HG03135 (cell line): ENCODE measurements around the gene MLX.

Source experiments
- ATAC-seq: cut with Tn5 transposase; IDR thresholded peaks from one replicate; pipeline ENCODE4 v1.9.1; 2021; ENCODE audit warnings: mild to moderate bottlenecking, moderate library complexity; ENCODE audit not compliant: unreplicated experiment

Gene MLX

GRCh38 chr17:42566883-42567573, at the start of gene MLX:
MLX (plus strand) TSS chr17:42567100; CDS start chr17:42567125, 25 bp downstream.
- ATAC-seq = peak; percentile 61

- ATAC-seq = no peak
Measured at GRCh38 chr17:42517516-42517915, 49.4 kb upstream of the MLX start.

- no peak for ATAC-seq
Measured at GRCh38 chr17:42518046-42518754, 48.7 kb upstream of the MLX start.

GRCh38 chr17:42518755-42519545, 48.0 kb upstream of the MLX start:
- ATAC-seq = no peak

- no peak for ATAC-seq
Measured at GRCh38 chr17:42519546-42520491, 47.1 kb upstream of the MLX start.

GRCh38 chr17:42520540-42520951, 46.4 kb upstream of the MLX start:
- no peak for ATAC-seq

- ATAC-seq = no peak
Measured at GRCh38 chr17:42521036-42521435, 45.9 kb upstream of the MLX start.

GRCh38 chr17:42521666-42522262, 45.1 kb upstream of the MLX start:
- ATAC-seq = no peak

GRCh38 chr17:42522263-42522790, 44.6 kb upstream of the MLX start:
- ATAC-seq = no peak

- ATAC-seq = no peak
Measured at GRCh38 chr17:42522798-42523278, 44.1 kb upstream of the MLX start.

GRCh38 chr17:42525221-42525620, 41.7 kb upstream of the MLX start:
- no peak for ATAC-seq

GRCh38 chr17:42526031-42526444, 40.9 kb upstream of the MLX start:
- no peak for ATAC-seq

- no peak for ATAC-seq
Measured at GRCh38 chr17:42527932-42528331, 39.0 kb upstream of the MLX start.

GRCh38 chr17:42529061-42529460, 37.8 kb upstream of the MLX start:
- no peak for ATAC-seq

GRCh38 chr17:42530952-42531454, 35.9 kb upstream of the MLX start:
- no peak for ATAC-seq

- ATAC-seq = no peak
Measured at GRCh38 chr17:42531455-42532354, 35.2 kb upstream of the MLX start.

- no peak for ATAC-seq
Measured at GRCh38 chr17:42535155-42536047, 31.5 kb upstream of the MLX start.

- ATAC-seq = peak; percentile 85
Measured at GRCh38 chr17:42536048-42536371, 30.9 kb upstream of the MLX start, which contains the start of gene NAGLU. NAGLU (plus strand) TSS chr17:42536241; CDS start chr17:42536273, 32 bp downstream.
